ENCODE results near the gene KCTD11. TPM values are rescaled to one million over a fixed set of nuclear protein-coding genes. Genes with fewer than 3 reads are reported as not detected.
"Not testable (repeated sequence)": the region's sequence is repeated elsewhere in the genome, so short reads cannot be mapped to it uniquely, and the experiment has no call there.

Gene KCTD11
- total RNA-seq, 6 experiments from 2014 or later, result 2.2 to 4.4 (median 2.9) TPM

DNA sequence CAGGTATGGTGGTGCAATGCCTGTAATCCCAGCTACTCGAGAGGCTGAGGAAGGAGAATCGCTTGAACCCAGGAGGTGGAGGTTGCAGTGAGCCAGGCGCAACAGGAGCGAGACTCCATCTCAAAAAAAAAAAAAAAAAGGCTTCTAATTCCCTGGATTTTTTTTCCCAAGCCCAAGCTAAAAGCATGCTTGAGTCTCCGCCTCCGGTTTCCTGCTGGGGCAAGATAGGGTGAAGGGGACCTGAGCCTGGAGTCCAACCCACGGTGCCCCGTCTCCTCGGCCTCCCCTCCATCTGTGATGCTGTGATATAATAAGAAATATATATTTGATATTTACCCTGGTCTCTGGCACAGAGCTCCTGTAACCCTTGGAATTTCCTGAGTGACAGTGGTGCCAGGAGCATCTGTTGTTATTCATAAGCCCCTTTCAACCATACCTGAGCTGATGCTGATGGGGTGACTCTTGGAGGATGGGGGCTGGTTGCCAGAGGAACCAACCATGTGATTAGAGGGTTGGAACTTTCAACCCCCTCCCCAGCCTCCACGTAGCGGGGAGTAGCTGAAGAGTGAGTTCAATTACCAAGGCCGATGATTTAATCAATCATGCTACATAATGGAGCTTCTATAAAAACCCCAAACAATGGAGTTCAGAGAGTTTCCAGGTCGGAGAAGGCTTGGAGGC lies 16.1 kb downstream of the KCTD11 start:
- ATAC-seq (no peak), DNase-seq (no peak)
- no peaks in the 10 kb centered on the region for H3K27me3 ChIP-seq
- intact Hi-C loops (cut with DNase I), result no loop called here
- H3K36me3 ChIP-seq, result no peaks in the 10 kb centered on the region
- no peak overlapping the region for H3K4me3 ChIP-seq
- H3K27ac ChIP-seq, result no peak overlapping the region
- no peaks in the 10 kb centered on the region for H3K4me1 ChIP-seq
- no peaks in the 10 kb centered on the region for H3K9me3 ChIP-seq
- no peak for TF ChIP-seq POLR2A (IDR thresholded peaks at IDR 0.05)
- TF ChIP-seq, protein P1, sequence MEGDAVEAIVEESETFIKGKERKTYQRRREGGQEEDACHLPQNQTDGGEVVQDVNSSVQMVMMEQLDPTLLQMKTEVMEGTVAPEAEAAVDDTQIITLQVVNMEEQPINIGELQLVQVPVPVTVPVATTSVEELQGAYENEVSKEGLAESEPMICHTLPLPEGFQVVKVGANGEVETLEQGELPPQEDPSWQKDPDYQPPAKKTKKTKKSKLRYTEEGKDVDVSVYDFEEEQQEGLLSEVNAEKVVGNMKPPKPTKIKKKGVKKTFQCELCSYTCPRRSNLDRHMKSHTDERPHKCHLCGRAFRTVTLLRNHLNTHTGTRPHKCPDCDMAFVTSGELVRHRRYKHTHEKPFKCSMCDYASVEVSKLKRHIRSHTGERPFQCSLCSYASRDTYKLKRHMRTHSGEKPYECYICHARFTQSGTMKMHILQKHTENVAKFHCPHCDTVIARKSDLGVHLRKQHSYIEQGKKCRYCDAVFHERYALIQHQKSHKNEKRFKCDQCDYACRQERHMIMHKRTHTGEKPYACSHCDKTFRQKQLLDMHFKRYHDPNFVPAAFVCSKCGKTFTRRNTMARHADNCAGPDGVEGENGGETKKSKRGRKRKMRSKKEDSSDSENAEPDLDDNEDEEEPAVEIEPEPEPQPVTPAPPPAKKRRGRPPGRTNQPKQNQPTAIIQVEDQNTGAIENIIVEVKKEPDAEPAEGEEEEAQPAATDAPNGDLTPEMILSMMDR (IDR thresholded peaks at IDR 0.05), result no peak
- 58% methylated on average over 9 of the region's 13 CpGs for WGBS (ENCODE audit: insufficient coverage, low coverage, low lambda C conversion rate, missing lambda C conversion rate)

DNA sequence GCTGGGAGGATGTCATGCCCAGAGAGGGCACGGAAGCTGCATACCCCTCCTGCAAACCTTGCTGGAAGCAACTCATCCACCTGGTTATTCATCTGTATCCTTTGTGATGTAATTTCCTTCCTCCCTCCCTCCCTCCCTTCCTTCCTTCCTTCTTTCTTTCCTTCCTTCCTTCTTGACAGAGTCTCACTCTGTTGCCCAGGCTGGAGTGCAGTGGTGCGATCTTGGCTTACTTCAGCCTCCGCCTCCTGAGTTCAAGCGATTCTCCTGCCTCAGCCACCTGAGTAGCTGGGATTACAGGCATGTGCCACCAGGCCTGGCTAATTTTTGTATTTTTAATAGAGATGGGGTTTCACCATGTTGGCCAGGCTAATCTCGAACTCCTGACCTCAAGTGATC lies 16.6 kb downstream of the KCTD11 start:
- intact Hi-C loops (cut with DNase I); H3K4me1 ChIP-seq; DNase-seq; H3K9me3 ChIP-seq; H3K27me3 ChIP-seq; H3K27ac ChIP-seq; H3K4me3 ChIP-seq; ATAC-seq; H3K36me3 ChIP-seq: not testable (repeated sequence)
- 82% methylated on average over 5 of the region's 5 CpGs for WGBS (ENCODE audit: insufficient coverage, low coverage, low lambda C conversion rate, missing lambda C conversion rate)

DNA sequence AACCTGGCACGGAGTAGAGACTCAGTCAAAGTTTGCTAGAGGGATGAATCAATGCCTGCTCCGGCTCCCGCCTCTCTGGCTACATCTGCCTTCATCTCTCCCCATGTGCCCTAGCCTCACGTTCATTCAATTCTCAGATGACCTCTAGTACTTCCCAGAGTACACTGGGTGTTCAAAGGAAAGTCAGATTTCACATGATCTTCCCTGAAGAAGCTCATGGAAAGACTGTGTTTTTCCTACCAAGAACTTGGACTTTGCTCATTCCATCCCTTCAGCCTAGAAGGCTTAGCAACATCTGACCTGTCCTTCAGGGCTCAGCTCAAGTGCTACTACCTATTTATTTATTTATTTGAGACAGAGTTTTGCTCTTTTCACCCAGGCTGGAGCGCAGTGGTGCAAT lies 17.9 kb downstream of the KCTD11 start:
- H3K4me3 ChIP-seq, result no peak overlapping the region
- TF ChIP-seq POLR2A (IDR thresholded peaks at IDR 0.05), result no peak
- TF ChIP-seq, protein P1 (IDR thresholded peaks at IDR 0.05), result no peak
- no peaks in the 10 kb centered on the region for H3K9me3 ChIP-seq
- no peak for DNase-seq
- no peaks in the 10 kb centered on the region for H3K27me3 ChIP-seq
- no peaks in the 10 kb centered on the region for H3K36me3 ChIP-seq
- intact Hi-C loops (cut with DNase I), result no loop called here
- WGBS (ENCODE audit: insufficient coverage, low coverage, low lambda C conversion rate, missing lambda C conversion rate), result 74% methylated on average over 4 of the region's 5 CpGs
- H3K4me1 ChIP-seq, result no peaks in the 10 kb centered on the region
- no peak overlapping the region for H3K27ac ChIP-seq
- ATAC-seq, result no peak

DNA sequence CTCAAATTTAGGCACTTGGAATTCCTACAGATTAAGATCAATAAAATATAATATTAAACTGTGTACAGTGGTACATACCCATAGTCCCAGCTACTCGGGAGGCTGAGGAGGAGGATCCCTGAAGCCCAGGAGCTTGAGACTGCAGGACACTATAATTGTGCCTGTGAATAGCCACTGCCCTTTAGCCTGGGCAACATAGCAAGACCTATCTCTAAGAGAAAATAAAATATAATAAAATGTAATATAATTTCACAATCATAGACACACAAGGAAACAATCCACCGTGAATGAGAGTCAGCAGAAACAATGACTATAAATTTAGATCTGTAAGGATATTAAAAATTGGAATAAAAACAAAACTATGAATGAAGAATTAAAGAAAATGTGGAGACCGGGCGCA lies 18.9 kb downstream of the KCTD11 start:
- intact Hi-C loops (cut with DNase I), result no loop called here
- H3K27me3 ChIP-seq, result no peaks in the 10 kb centered on the region
- H3K36me3 ChIP-seq, result no peaks in the 10 kb centered on the region
- no peak overlapping the region for H3K27ac ChIP-seq
- ATAC-seq (no peak), DNase-seq (no peak)
- H3K4me3 ChIP-seq, result no peak overlapping the region
- no peaks in the 10 kb centered on the region for H3K4me1 ChIP-seq
- no peaks in the 10 kb centered on the region for H3K9me3 ChIP-seq
- WGBS (ENCODE audit: insufficient coverage, low coverage, low lambda C conversion rate, missing lambda C conversion rate), result 87% methylated on average over 4 of the region's 4 CpGs
- TF ChIP-seq, protein P1 (IDR thresholded peaks at IDR 0.05), result no peak
- no peak for TF ChIP-seq POLR2A (IDR thresholded peaks at IDR 0.05)

DNA sequence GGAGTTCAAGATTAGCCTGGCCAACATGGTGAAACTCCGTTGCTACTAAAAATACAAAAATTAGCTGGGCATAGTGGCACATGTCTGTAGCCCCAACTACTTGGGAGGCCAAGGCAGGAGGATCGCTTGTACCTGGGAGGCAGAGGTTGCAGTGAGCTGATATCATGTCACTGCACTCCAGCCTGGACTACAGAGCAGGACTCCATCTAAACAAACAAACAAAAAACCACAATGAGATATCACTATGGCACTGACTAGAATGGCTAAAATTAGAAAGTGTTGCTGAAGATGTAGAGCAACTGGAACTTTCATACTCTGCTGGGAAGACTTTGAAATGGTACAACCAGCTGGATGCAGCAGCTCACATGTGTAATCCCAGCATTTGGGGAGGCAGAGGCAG lies 22.4 kb downstream of the KCTD11 start:
- Histone ChIP-seq H3K4me3 (no peak overlapping the region), H3K4me1 (no peaks in the 10 kb centered on the region), H3K27me3 (no peaks in the 10 kb centered on the region), H3K9me3 (no peaks in the 10 kb centered on the region), H3K27ac (no peak overlapping the region), H3K36me3 (no peaks in the 10 kb centered on the region)
- WGBS (ENCODE audit: insufficient coverage, low coverage, low lambda C conversion rate, missing lambda C conversion rate), result no CpG with 5 or more reads among the region's 2 CpGs
- ATAC-seq (no peak), DNase-seq (no peak)
- intact Hi-C loops (cut with DNase I), result no loop called here
- TF ChIP-seq, protein P1 (IDR thresholded peaks at IDR 0.05), result no peak
- no peak for TF ChIP-seq POLR2A (IDR thresholded peaks at IDR 0.05)
